CD14-positive monocyte (primary cell): Measurements from ENCODE around the gene ZNF416. TPM values are rescaled to one million over a fixed set of nuclear protein-coding genes. Genes with fewer than 3 reads are reported as not detected.

ENCODE experiments used
- DNase-seq, 3 donors: peaks; one replicate each; pipeline ENCODE4 v3.0.0-alpha.2; 2011 to 2022
- H2AFZ ChIP-seq: 2 replicates; pipeline ENCODE4 v1.6.0; 2012; ENCODE audit warnings: mild to moderate bottlenecking, low read depth, low read length, inconsistent platforms; ENCODE audit not compliant: insufficient read depth, poor library complexity, severe bottlenecking
- H3K27ac ChIP-seq, 2 donors: 1 replicate in 1 of 2; 2 replicates in 1 of 2; pipeline ENCODE4 v1.5.1; 2012 to 2013; ENCODE audit warnings: low read length in 2 of 2, control low read depth in 1 of 2, inconsistent platforms in 1 of 2, low read depth in 1 of 2, mild to moderate bottlenecking in 1 of 2
- H3K27me3 ChIP-seq, 2 donors: one replicate each; pipeline versions ENCODE4 v1.6.0 to v1.6.1; 2011 to 2013; ENCODE audit warnings: low read length in 2 of 2; ENCODE audit not compliant: control insufficient read depth in 2 of 2, insufficient read depth in 2 of 2
- H3K36me3 ChIP-seq, 2 donors: replicated peaks in 1 of 2; 1 replicate in 1 of 2; 2 replicates in 1 of 2; pipeline versions ENCODE4 v1.5.1 to v1.6.1; 2012 to 2013; ENCODE audit warnings: low read length in 2 of 2, control low read depth in 1 of 2, inconsistent platforms in 1 of 2, mild to moderate bottlenecking in 1 of 2; ENCODE audit not compliant: insufficient read depth in 2 of 2, control insufficient read depth in 1 of 2
- H3K4me1 ChIP-seq, 2 donors: 1 replicate in 1 of 2; 2 replicates in 1 of 2; pipeline versions ENCODE4 v1.5.1 to v1.6.1; 2012 to 2013; ENCODE audit warnings: low read length in 2 of 2, control low read depth in 1 of 2, inconsistent platforms in 1 of 2, mild to moderate bottlenecking in 1 of 2, moderate library complexity in 1 of 2; ENCODE audit not compliant: insufficient read depth in 2 of 2, control insufficient read depth in 1 of 2
- H3K4me2 ChIP-seq: replicated peaks from 2 replicates; pipeline ENCODE3; 2012; ENCODE audit warnings: low read length, moderate library complexity, mild to moderate bottlenecking; ENCODE audit not compliant: poor library complexity, severe bottlenecking; ENCODE audit errors: extremely low read depth
- H3K4me3 ChIP-seq, 3 experiments: fragments of 200-600 bp in 1 of 3; sonication (generic) in 1 of 3; replicated peaks in 1 of 3; 1 replicate in 2 of 3; 2 replicates in 1 of 3; pipeline ENCODE4 v1.5.1; 2011 to 2013; ENCODE audit warnings: low read length in 3 of 3, mild to moderate bottlenecking in 3 of 3, control low read depth in 2 of 3, low read depth in 2 of 3, inconsistent platforms in 1 of 3, moderate library complexity in 1 of 3
- H3K79me2 ChIP-seq: 2 replicates; pipeline ENCODE4 v1.6.0; 2012; ENCODE audit warnings: mild to moderate bottlenecking, control low read depth, inconsistent platforms, low read length, moderate library complexity; ENCODE audit not compliant: insufficient read depth
- H3K9ac ChIP-seq: 2 replicates; pipeline ENCODE4 v1.6.0; 2017; ENCODE audit warnings: low read length, mild to moderate bottlenecking; ENCODE audit not compliant: insufficient read depth, poor library complexity, severe bottlenecking
- H3K9me3 ChIP-seq, 2 donors: replicated peaks in 1 of 2; 1 replicate in 1 of 2; 2 replicates in 1 of 2; pipeline versions ENCODE4 v1.5.1 to v1.6.1; 2012 to 2013; ENCODE audit warnings: low read length in 2 of 2, control low read depth in 1 of 2; ENCODE audit not compliant: control insufficient read depth in 1 of 2, insufficient read depth in 1 of 2
- H4K20me1 ChIP-seq: 2 replicates; pipeline ENCODE4 v1.6.0; 2012; ENCODE audit warnings: mild to moderate bottlenecking, low read length, control low read depth, moderate library complexity; ENCODE audit not compliant: insufficient read depth
- H3K27ac Mint-ChIP-seq, 7 donors: one replicate each; pipeline ENCODE4 v1.8.0; 2020; ENCODE audit warnings: mild to moderate bottlenecking in 7 of 7, mixed read lengths in 7 of 7, moderate library complexity in 6 of 7, inconsistent platforms in 2 of 7
- H3K27me3 Mint-ChIP-seq, 3 donors: one replicate each; pipeline ENCODE4 v1.8.0; 2021 to 2022; ENCODE audit warnings: low read depth in 3 of 3, mild to moderate bottlenecking in 3 of 3, mixed read lengths in 3 of 3, moderate library complexity in 3 of 3, inconsistent platforms in 1 of 3
- H3K36me3 Mint-ChIP-seq, 2 donors: one replicate each; pipeline ENCODE4 v1.8.0; 2020; ENCODE audit warnings: mixed read lengths in 2 of 2, inconsistent platforms in 1 of 2, mild to moderate bottlenecking in 1 of 2
- H3K4me1 Mint-ChIP-seq: one replicate; pipeline ENCODE4 v1.8.0; 2020; ENCODE audit warnings: mild to moderate bottlenecking, mixed read lengths
- H3K4me3 Mint-ChIP-seq, 2 donors: one replicate each; pipeline ENCODE4 v1.8.0; 2020; ENCODE audit warnings: mild to moderate bottlenecking in 2 of 2, mixed read lengths in 2 of 2, moderate library complexity in 1 of 2
- H3K9me3 Mint-ChIP-seq, 7 donors: one replicate each; pipeline ENCODE4 v1.8.0; 2020 to 2022; ENCODE audit warnings: mixed read lengths in 7 of 7, mild to moderate bottlenecking in 6 of 7, moderate library complexity in 6 of 7, inconsistent platforms in 2 of 7
- WGBS: methylation state at CpG from one replicate; pipeline ENCODE4 v1.1.5; 2013; ENCODE audit warnings: missing lambda C conversion rate; ENCODE audit not compliant: insufficient coverage; 5-methylcytosine and 5-hydroxymethylcytosine counted together
- intact Hi-C, 2 donors: fragments of 100-400 bp; cut with micrococcal nuclease; formaldehyde crosslinking; loops; one replicate each; pipeline versions ENCODE4 v1.15.0 to v1.15.1; 2023
- polyA plus RNA-seq, 3 donors: library from polyadenylated mRNA; depleted of rRNA in 1 of 3; unstranded in 2 of 3; stranded (reverse) in 1 of 3; fragments of 300-500 nt in 2 of 3; fragments of >200 nt in 1 of 3; fragmentation: Illumina TruSeq in 2 of 3; gene quantifications; 1 replicate in 2 of 3; 2 replicates in 1 of 3; pipeline ENCODE4 v1.2.3, GENCODE V29; 2012 to 2021
- TF ChIP-seq, protein P1 (sequence below): fragments of 200-600 bp; IDR thresholded peaks from one replicate; pipeline ENCODE4 v1.8.0; 2022; ENCODE audit warnings: antibody characterized with exemption, mild to moderate bottlenecking

The ZNF416 gene
- polyA plus RNA-seq, 3 donors: 0.48 to 2.1 (median 1.4) TPM

DNA sequence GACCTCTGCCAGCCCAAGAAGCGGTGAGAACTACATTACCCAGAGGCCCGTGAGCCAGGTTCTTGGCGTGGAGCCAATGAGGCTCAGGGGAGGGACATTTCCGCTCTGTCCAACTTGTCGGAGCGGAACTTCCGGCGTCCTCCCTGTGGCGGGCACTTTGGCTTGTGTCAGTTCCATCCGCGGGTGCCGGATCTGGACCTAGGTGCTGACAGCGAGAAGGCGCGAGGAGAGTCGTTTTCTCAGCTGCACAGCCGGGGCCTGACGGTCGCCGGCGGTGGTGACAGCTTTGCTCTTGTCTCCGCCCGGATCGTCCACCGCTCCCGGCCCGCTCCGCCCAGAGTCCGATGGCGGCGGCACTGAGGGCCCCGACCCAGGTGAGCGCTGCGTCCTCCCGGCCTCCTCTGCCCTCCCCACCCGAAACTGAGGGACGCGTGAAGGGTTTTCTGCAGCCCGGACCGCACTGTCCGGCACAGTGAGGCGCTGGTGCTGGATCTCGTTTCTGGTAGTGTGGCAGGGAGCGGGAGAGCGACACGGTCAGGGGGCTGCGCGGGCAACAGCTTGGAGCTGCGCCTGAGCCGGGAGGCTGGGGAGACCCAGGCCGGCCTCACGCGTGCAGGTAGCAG lies 21.2 kb upstream of the ZNF416 start, which contains the start of gene ZNF530:
ZNF530 (plus strand) TSS at position 125 of the 623 bp plus-strand sequence. CDS start 4,461 bp downstream, outside the sequence.
- no peaks in the 10 kb centered on the region for H3K79me2 ChIP-seq
- peaks cover 6 to 26% of the 10 kb centered on the region in 2 donors for H3K36me3 ChIP-seq
- TF ChIP-seq, protein P1, sequence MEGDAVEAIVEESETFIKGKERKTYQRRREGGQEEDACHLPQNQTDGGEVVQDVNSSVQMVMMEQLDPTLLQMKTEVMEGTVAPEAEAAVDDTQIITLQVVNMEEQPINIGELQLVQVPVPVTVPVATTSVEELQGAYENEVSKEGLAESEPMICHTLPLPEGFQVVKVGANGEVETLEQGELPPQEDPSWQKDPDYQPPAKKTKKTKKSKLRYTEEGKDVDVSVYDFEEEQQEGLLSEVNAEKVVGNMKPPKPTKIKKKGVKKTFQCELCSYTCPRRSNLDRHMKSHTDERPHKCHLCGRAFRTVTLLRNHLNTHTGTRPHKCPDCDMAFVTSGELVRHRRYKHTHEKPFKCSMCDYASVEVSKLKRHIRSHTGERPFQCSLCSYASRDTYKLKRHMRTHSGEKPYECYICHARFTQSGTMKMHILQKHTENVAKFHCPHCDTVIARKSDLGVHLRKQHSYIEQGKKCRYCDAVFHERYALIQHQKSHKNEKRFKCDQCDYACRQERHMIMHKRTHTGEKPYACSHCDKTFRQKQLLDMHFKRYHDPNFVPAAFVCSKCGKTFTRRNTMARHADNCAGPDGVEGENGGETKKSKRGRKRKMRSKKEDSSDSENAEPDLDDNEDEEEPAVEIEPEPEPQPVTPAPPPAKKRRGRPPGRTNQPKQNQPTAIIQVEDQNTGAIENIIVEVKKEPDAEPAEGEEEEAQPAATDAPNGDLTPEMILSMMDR: no peak
- H3K27me3 ChIP-seq: no peaks in the 10 kb centered on the region
- peak within 1 kb of the TSS in 3 of 7 donors; percentile 26 to 42 (median 40) for H3K27ac Mint-ChIP-seq
- peaks cover 47 to 66% (median 58%) of the 10 kb centered on the region in 7 donors for H3K9me3 Mint-ChIP-seq
- H3K4me3 Mint-ChIP-seq: peak within 1 kb of the TSS; percentile 84 to 88
- H3K9me3 ChIP-seq: peaks cover 60 to 72% of the 10 kb centered on the region in 2 donors
- H3K4me2 ChIP-seq: peak within 1 kb of the TSS; percentile 85
- under 1% methylated on average over 52 of the region's 53 CpGs for WGBS
- H2AFZ ChIP-seq: peak within 1 kb of the TSS; percentile 96
- H3K27ac ChIP-seq: peak within 1 kb of the TSS in 1 of 2 donors; percentile 67
- H3K4me1 Mint-ChIP-seq: peaks cover 14% of the 10 kb centered on the region
- peaks cover 13 to 15% of the 10 kb centered on the region in 2 donors for H3K4me1 ChIP-seq
- H3K4me3 ChIP-seq: peak within 1 kb of the TSS; percentile 46 to 90 (median 78)
- H3K36me3 Mint-ChIP-seq: peaks cover 19 to 34% of the 10 kb centered on the region in 2 donors
- H4K20me1 ChIP-seq: no peaks in the 10 kb centered on the region
- peak within 1 kb of the TSS; percentile 69 for H3K9ac ChIP-seq
- peak; percentile 87 to 91 (median 88) for DNase-seq
- peaks cover 0 to 2% (median 0%) of the 10 kb centered on the region in 3 donors for H3K27me3 Mint-ChIP-seq
- intact Hi-C loops: no loop called here

DNA sequence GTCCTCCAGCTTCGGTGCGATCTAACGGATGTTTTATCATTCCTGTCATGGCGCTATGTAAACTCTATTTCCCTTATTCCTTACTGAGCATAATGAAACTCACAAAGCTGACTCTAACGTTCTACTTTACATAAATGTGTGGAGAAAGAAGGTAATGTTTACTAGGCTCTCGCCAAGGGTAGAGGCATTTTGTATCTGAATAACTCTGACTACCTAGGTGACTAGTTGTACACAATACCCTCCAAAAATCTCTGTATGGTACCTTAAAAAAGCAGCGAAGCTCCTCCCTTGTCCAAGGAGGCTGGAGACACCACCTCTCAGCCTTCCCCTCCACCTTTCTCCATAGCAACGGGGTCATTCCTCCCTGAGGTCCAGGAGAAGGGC lies 20.7 kb upstream of the ZNF416 start:
- H3K9me3 Mint-ChIP-seq: peaks cover 44 to 66% (median 58%) of the 10 kb centered on the region in 7 donors
- Histone ChIP-seq H3K9ac (peak overlapping the region; percentile 69), H3K4me1 (peaks cover 13 to 15% of the 10 kb centered on the region in 2 donors), H3K79me2 (no peaks in the 10 kb centered on the region), H4K20me1 (no peaks in the 10 kb centered on the region), H2AFZ (peak overlapping the region; percentile 96), H3K27me3 (no peaks in the 10 kb centered on the region), H3K27ac (no peak overlapping the region), H3K9me3 (peaks cover 59 to 72% of the 10 kb centered on the region in 2 donors), H3K36me3 (peaks cover 4 to 21% of the 10 kb centered on the region in 2 donors), H3K4me3 (peak overlapping the region; percentile 46 to 90 (median 78)), H3K4me2 (peak overlapping the region; percentile 85)
- no peak for DNase-seq
- whole genome bisulfite sequencing: 13% methylated on average over 1 of the region's 8 CpGs
- peaks cover 14% of the 10 kb centered on the region for H3K4me1 Mint-ChIP-seq
- TF ChIP-seq, protein P1: no peak
- peaks cover 0 to 2% (median 0%) of the 10 kb centered on the region in 3 donors for H3K27me3 Mint-ChIP-seq
- peak overlapping the region; percentile 84 to 88 for H3K4me3 Mint-ChIP-seq
- intact Hi-C loops: no loop called here
- H3K36me3 Mint-ChIP-seq: peaks cover 14 to 29% of the 10 kb centered on the region in 2 donors
- peak overlapping the region in 2 of 7 donors; percentile 26 to 42 for H3K27ac Mint-ChIP-seq
